ENCODE measurements around the gene DHX40. TPM values are rescaled to one million over a fixed set of nuclear protein-coding genes. Genes with fewer than 3 reads are reported as not detected.

Gene DHX40
- polyA plus RNA-seq, 2 of the 4 experiments (the other 2 are of a cell fraction): 55.8 to 109 TPM

GRCh38 chr17:59601130-59601529, 35.7 kb downstream of the DHX40 start:
- Histone ChIP-seq H3K9me3 (no peaks in the 10 kb centered on the region), H3K4me3 (no peak overlapping the region), H3K27ac (no peak overlapping the region), H3K4me1 (no peaks in the 10 kb centered on the region), H3K4me2 (no peak overlapping the region)
- ChIA-PET CTCF (no interaction called here), POLR2A (no interaction called here)
- no peak for DNase-seq (ENCODE audit: low read depth in 1 of 2, low spot score in 1 of 2)
- 93% methylated on average over 2 of the region's 2 CpGs for WGBS (ENCODE audit: missing lambda C conversion rate)
- no peak for FAIRE-seq
- no peak for ATAC-seq
- no peak for TF ChIP-seq JUN (IDR thresholded peaks at IDR 0.05)
- TF ChIP-seq CHD2 (IDR thresholded peaks at IDR 0.05; ENCODE audit: low read length, partially characterized antibody): no peak
- TF ChIP-seq FOSL2 (IDR thresholded peaks at IDR 0.05): no peak
- TF ChIP-seq FOSL2 (CRISPR knock-in tag; IDR thresholded peaks at IDR 0.05): no peak
- no peak for TF ChIP-seq BHLHE40 (IDR thresholded peaks at IDR 0.05; ENCODE audit: low read depth, low read length)
- no peak for TF ChIP-seq EHF (CRISPR knock-in tag; IDR thresholded peaks at IDR 0.05)
- TF ChIP-seq HOXB5 (CRISPR knock-in tag; IDR thresholded peaks at IDR 0.05): no peak
- no peak for TF ChIP-seq EP300 (IDR thresholded peaks at IDR 0.05)
- TF ChIP-seq, protein P1, sequence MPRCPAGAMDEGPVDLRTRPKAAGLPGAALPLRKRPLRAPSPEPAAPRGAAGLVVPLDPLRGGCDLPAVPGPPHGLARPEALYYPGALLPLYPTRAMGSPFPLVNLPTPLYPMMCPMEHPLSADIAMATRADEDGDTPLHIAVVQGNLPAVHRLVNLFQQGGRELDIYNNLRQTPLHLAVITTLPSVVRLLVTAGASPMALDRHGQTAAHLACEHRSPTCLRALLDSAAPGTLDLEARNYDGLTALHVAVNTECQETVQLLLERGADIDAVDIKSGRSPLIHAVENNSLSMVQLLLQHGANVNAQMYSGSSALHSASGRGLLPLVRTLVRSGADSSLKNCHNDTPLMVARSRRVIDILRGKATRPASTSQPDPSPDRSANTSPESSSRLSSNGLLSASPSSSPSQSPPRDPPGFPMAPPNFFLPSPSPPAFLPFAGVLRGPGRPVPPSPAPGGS (IDR thresholded peaks at IDR 0.05): no peak

DNA sequence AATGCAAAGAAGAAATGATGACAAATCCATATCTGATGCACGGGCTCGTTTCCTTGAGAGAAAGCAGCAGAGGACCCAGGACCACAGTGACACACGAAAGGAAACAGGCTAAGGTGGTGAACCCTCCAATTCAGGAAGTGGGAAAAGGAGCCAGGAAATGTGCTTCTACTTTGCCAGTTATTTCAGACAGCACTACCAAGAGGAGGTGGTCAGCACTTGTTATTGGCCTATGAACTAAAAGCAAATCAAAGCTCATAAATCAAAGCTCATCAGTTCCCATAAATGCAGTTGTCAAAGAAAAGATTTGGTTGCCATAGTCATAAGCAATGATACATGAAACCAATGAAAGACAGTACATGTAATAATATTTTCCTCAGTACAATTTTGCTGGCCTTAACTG, 41.7 kb downstream of the DHX40 start:
- 89% methylated on average over 3 of the region's 3 CpGs for WGBS (ENCODE audit: missing lambda C conversion rate)
- TF ChIP-seq EHMT2 (IDR thresholded peaks at IDR 0.05; ENCODE audit: low read depth): no peak
- no peak for TF ChIP-seq NR3C1 (IDR thresholded peaks at IDR 0.05)
- no peak for TF ChIP-seq POLR2A (IDR thresholded peaks at IDR 0.05; ENCODE audit: low read length)
- TF ChIP-seq ZC3H11A (IDR thresholded peaks at IDR 0.05): no peak
- TF ChIP-seq MYC (IDR thresholded peaks at IDR 0.05; ENCODE audit: borderline replicate concordance, low read length): no peak
- no peak for TF ChIP-seq RFX5 (IDR thresholded peaks at IDR 0.05)
- no peak for TF ChIP-seq ZNF302 (CRISPR knock-in tag; IDR thresholded peaks at IDR 0.05)
- TF ChIP-seq, protein P1 (IDR thresholded peaks at IDR 0.05): no peak
- Histone ChIP-seq H3K9me3 (no peaks in the 10 kb centered on the region), H3K27ac (no peak overlapping the region), H3K4me3 (no peak overlapping the region), H3K4me1 (no peaks in the 10 kb centered on the region), H3K4me2 (no peak overlapping the region)
- ChIA-PET POLR2A (interaction anchor here (1.7 kb wide), 1 partner anchor 12 kb away, joined by 4 read pairs; the partner anchor contains the start of gene CLTC), CTCF (interaction anchor here (1.4 to 2.9 kb wide), 3 partner anchors 10 to 86 kb away, joined by 6 to 9 read pairs (median 6); partner anchors contain the start of gene CLTC)
- FAIRE-seq: no peak
- no peak for DNase-seq (ENCODE audit: low read depth in 1 of 2, low spot score in 1 of 2)
- ATAC-seq: no peak

GRCh38 chr17:59607817-59608403, 42.5 kb downstream of the DHX40 start:
- DNase-seq (ENCODE audit: low read depth in 1 of 2, low spot score in 1 of 2): peak in 1 of 2 experiments; percentile 55
- H3K4me2 ChIP-seq: no peak overlapping the region
- H3K27ac ChIP-seq: no peak overlapping the region
- no peak overlapping the region for H3K4me3 ChIP-seq
- no peak for TF ChIP-seq KDM1A (IDR thresholded peaks at IDR 0.05; ENCODE audit: low read depth)
- TF ChIP-seq, protein P2, sequence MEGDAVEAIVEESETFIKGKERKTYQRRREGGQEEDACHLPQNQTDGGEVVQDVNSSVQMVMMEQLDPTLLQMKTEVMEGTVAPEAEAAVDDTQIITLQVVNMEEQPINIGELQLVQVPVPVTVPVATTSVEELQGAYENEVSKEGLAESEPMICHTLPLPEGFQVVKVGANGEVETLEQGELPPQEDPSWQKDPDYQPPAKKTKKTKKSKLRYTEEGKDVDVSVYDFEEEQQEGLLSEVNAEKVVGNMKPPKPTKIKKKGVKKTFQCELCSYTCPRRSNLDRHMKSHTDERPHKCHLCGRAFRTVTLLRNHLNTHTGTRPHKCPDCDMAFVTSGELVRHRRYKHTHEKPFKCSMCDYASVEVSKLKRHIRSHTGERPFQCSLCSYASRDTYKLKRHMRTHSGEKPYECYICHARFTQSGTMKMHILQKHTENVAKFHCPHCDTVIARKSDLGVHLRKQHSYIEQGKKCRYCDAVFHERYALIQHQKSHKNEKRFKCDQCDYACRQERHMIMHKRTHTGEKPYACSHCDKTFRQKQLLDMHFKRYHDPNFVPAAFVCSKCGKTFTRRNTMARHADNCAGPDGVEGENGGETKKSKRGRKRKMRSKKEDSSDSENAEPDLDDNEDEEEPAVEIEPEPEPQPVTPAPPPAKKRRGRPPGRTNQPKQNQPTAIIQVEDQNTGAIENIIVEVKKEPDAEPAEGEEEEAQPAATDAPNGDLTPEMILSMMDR (IDR thresholded peaks at IDR 0.05): peak; percentile 39; the same call in 2 of the 3 replicates
- 0 out of 5 replicates have a peak, but pooled peaks of 1 of the 2 experiments have one; percentile 17 for TF ChIP-seq RAD21 (conservative IDR thresholded peaks at IDR 0.05 in 1 of 2, IDR thresholded peaks at IDR 0.05 in 1 of 2)
- ChIA-PET POLR2A (interaction anchor here (1.4 to 1.7 kb wide), 2 partner anchors 11 to 12 kb away, joined by 4 read pairs; partner anchors contain the start of gene CLTC), CTCF (interaction anchor here (0.6 to 2.9 kb wide), 5 partner anchors 9 to 199 kb away, joined by 4 to 9 read pairs (median 6); partner anchors contain the start of gene CLTC)
- WGBS (ENCODE audit: missing lambda C conversion rate): 88% methylated on average over 5 of the region's 5 CpGs
- FAIRE-seq: no peak
- peak in 1 of 2 experiments; percentile 66; a peak in 2 of 6 replicates for ATAC-seq
- H3K4me1 ChIP-seq: no peaks in the 10 kb centered on the region
- H3K9me3 ChIP-seq: no peaks in the 10 kb centered on the region

Data from A549 (cell line).